Body of pancreas (tissue), 4 donors: ENCODE results near the gene PPP6R3. TPM values are rescaled to one million over a fixed set of nuclear protein-coding genes. Genes with fewer than 3 reads are reported as not detected.
"Not testable (repeated sequence)": the region's sequence is repeated elsewhere in the genome, so short reads cannot be mapped to it uniquely, and the experiment has no call there.

Experiments used
- ATAC-seq: fragments of 150-250 bp; one replicate; pipeline ENCODE4 v1.9.1; 2016
- DNase-seq, 4 donors: peaks; one replicate each; pipeline ENCODE4 v3.0.0-alpha.2; 2019
- H3K27ac ChIP-seq, 4 donors: fragments of 200-600 bp; sonication (generic); 1 replicate in 3 of 4; 2 replicates in 1 of 4; pipeline versions ENCODE4 v1.5.1 to v1.6.1; 2016 to 2019; ENCODE audit warnings: mild to moderate bottlenecking in 1 of 4, mixed read lengths in 1 of 4, moderate library complexity in 1 of 4
- H3K27me3 ChIP-seq, 2 donors: fragments of 200-600 bp; sonication (generic); one replicate each; pipeline ENCODE4 v1.6.0; 2016; ENCODE audit warnings: mild to moderate bottlenecking in 1 of 2
- H3K36me3 ChIP-seq, 2 donors: fragments of 200-600 bp; sonication (generic); replicated peaks in 1 of 2; 2 replicates each; pipeline ENCODE4 v1.5.1; 2016; ENCODE audit warnings: low read depth in 2 of 2; ENCODE audit not compliant: insufficient read depth in 1 of 2
- H3K4me1 ChIP-seq: fragments of 200-600 bp; sonication (generic); one replicate; pipeline ENCODE4 v1.6.0; 2016
- H3K4me3 ChIP-seq, 2 donors: fragments of 200-600 bp; sonication (generic); 1 replicate in 1 of 2; 2 replicates in 1 of 2; pipeline ENCODE4 v1.5.1; 2016 to 2019
- H3K9me3 ChIP-seq, 3 donors: fragments of 200-600 bp; sonication (generic); 1 replicate in 2 of 3; 2 replicates in 1 of 3; pipeline ENCODE4 v1.5.1; 2016
- CTCF ChIP-seq, 7 experiments: fragments of 450-650 bp in 4 of 7; fragments of 200-600 bp in 3 of 7; sonication (generic) in 3 of 7; IDR thresholded peaks; one replicate each; pipeline ENCODE4 v1.5.1; 2016 to 2019; ENCODE audit warnings: antibody characterized with exemption in 7 of 7
- POLR2A ChIP-seq, 3 donors: fragments of 450-650 bp; IDR thresholded peaks; one replicate each; pipeline ENCODE4 v1.6.1; 2016; ENCODE audit warnings: antibody characterized with exemption in 3 of 3, mild to moderate bottlenecking in 2 of 3
- WGBS, 2 donors: methylation state at CpG; one replicate each; pipeline ENCODE4 v1.1.5; 2017; 5-methylcytosine and 5-hydroxymethylcytosine counted together
- intact Hi-C: fragments of 100-400 bp; cut with DNase I; formaldehyde crosslinking; loops from one replicate; pipeline ENCODE4 v1.15.1; 2023
- total RNA-seq, 2 donors: library from RNA; depleted of rRNA; stranded (reverse); fragments of >200 nt; gene quantifications; one replicate each; pipeline ENCODE4 v1.1.0, GENCODE V29; 2016

PPP6R3 gene
- total RNA-seq, 2 donors from 2014 or later = 92.9 to 94.9 TPM

- Histone ChIP-seq H3K9me3 (no peaks in the 10 kb centered on the region), H3K27me3 (no peaks in the 10 kb centered on the region), H3K4me1 (no peaks in the 10 kb centered on the region), H3K36me3 (peaks cover 0 to 2% of the 10 kb centered on the region in 2 donors), H3K27ac (no peak overlapping the region), H3K4me3 (no peak overlapping the region)
- intact Hi-C loops = loop anchor here (5.0 kb wide), 1 partner anchor 189 kb away; no protein-coding TSS in a partner anchor
- DNase-seq (no peak), ATAC-seq (no peak)
- WGBS, 2 donors = 89 to 90% methylated on average over 13 to 16 of the region's 18 CpGs
- TF ChIP-seq CTCF (IDR thresholded peaks at IDR 0.05) (no peak), POLR2A (IDR thresholded peaks at IDR 0.05) (no peak)
These were observed 14.4 kb upstream of the PPP6R3 start for GRCh38 chr11:68446046-68446725.

- no peak overlapping the region for H3K27ac ChIP-seq
- peak; percentile 70 to 77 (median 76) for DNase-seq
- no peak overlapping the region for H3K4me3 ChIP-seq
- WGBS, 2 donors = 44 to 81% methylated on average over 10 to 22 of the region's 25 CpGs
- no peaks in the 10 kb centered on the region for H3K9me3 ChIP-seq
- no peaks in the 10 kb centered on the region for H3K4me1 ChIP-seq
- ATAC-seq = peak; percentile 82
- TF ChIP-seq POLR2A (IDR thresholded peaks at IDR 0.05) (no peak), CTCF (IDR thresholded peaks at IDR 0.05) (peak; percentile 82 to 91 (median 87))
- peaks cover 0 to 2% of the 10 kb centered on the region in 2 donors for H3K36me3 ChIP-seq
- no peaks in the 10 kb centered on the region for H3K27me3 ChIP-seq
- intact Hi-C loops = loop anchor here (5.0 kb wide), 1 partner anchor 190 kb away; no protein-coding TSS in a partner anchor
These were observed 13.3 kb upstream of the PPP6R3 start for GRCh38 chr11:68447015-68447801.

GRCh38 chr11:68447914-68448313 lies 12.6 kb upstream of the PPP6R3 start:
- ATAC-seq, H3K27ac ChIP-seq, H3K36me3 ChIP-seq, H3K4me1 ChIP-seq, H3K9me3 ChIP-seq, H3K27me3 ChIP-seq, DNase-seq, H3K4me3 ChIP-seq: not testable (repeated sequence)
- WGBS, 2 donors = 77 to 79% methylated on average over 6 of the region's 6 CpGs
- intact Hi-C loops = loop anchor here (5.0 kb wide), 1 partner anchor 191 kb away; no protein-coding TSS in a partner anchor

GRCh38 chr11:68448604-68449011 lies 11.9 kb upstream of the PPP6R3 start:
- Histone ChIP-seq H3K9me3 (no peaks in the 10 kb centered on the region), H3K36me3 (peaks cover 0 to 2% of the 10 kb centered on the region in 2 donors), H3K4me3 (no peak overlapping the region), H3K4me1 (no peaks in the 10 kb centered on the region), H3K27ac (no peak overlapping the region), H3K27me3 (no peaks in the 10 kb centered on the region)
- ATAC-seq = no peak
- 94 to 98% methylated on average over 20 to 25 of the region's 25 CpGs for WGBS, 2 donors
- TF ChIP-seq POLR2A (IDR thresholded peaks at IDR 0.05) (no peak), CTCF (IDR thresholded peaks at IDR 0.05) (no peak)
- no peak for DNase-seq
- intact Hi-C loops = loop anchor here (5.0 kb wide), 1 partner anchor 191 kb away; no protein-coding TSS in a partner anchor

GRCh38 chr11:68449951-68450350 lies 10.6 kb upstream of the PPP6R3 start:
- H3K36me3 ChIP-seq = peaks cover 0 to 2% of the 10 kb centered on the region in 2 donors
- H3K4me3 ChIP-seq = no peak overlapping the region
- WGBS, 2 donors = 95 to 99% methylated on average over 9 to 11 of the region's 11 CpGs
- no peak for DNase-seq
- TF ChIP-seq CTCF (IDR thresholded peaks at IDR 0.05) (no peak), POLR2A (IDR thresholded peaks at IDR 0.05) (no peak)
- no peaks in the 10 kb centered on the region for H3K4me1 ChIP-seq
- intact Hi-C loops = loop anchor here (5.0 kb wide), 1 partner anchor 193 kb away; no protein-coding TSS in a partner anchor
- H3K9me3 ChIP-seq = no peaks in the 10 kb centered on the region
- ATAC-seq = no peak
- H3K27ac ChIP-seq = no peak overlapping the region
- H3K27me3 ChIP-seq = no peaks in the 10 kb centered on the region
